T-cell (primary cell): ENCODE results near the gene TMPRSS6. TPM values are rescaled to one million over a fixed set of nuclear protein-coding genes. Genes with fewer than 3 reads are reported as not detected.

ENCODE experiments used
- ATAC-seq, 4 experiments: fragments of 200-7000 bp in 3 of 4; fragments of 150-1000 bp in 1 of 4; cut with Tn5 transposase; replicated peaks in 1 of 4; 1 replicate in 3 of 4; 2 replicates in 1 of 4; pipeline ENCODE4 v1.10.0; 2021; ENCODE audit warnings: moderate library complexity in 3 of 4, mild to moderate bottlenecking in 2 of 4, moderate number of reproducible peaks in 1 of 4
- CTCF ChIA-PET, 2 donors: fragments of 300-600 bp; sonication (Branson Sonifier 250); formaldehyde crosslinking; loops; one replicate each; lab custom pipeline; 2022; ENCODE audit warnings: antibody characterized with exemption in 2 of 2; lab: Charles Lee
- POLR2A ChIA-PET, 2 donors: fragments of 300-600 bp; sonication (Branson Sonifier 250); formaldehyde crosslinking; loops; one replicate each; lab custom pipeline; 2022; ENCODE audit warnings: antibody characterized with exemption in 2 of 2; lab: Charles Lee
- DNase-seq, 35 experiments: peaks; one replicate each; pipeline versions ENCODE4 v3.0.0 to v3.0.0-alpha.2; 2013 to 2023
- H3K27ac ChIP-seq: one replicate; pipeline ENCODE4 v1.5.1; 2013; ENCODE audit warnings: low read length
- H3K27me3 ChIP-seq, 2 experiments: replicated peaks in 1 of 2; 1 replicate in 1 of 2; 2 replicates in 1 of 2; pipeline versions ENCODE4 v1.6.1 to v1.7.0; 2013; ENCODE audit warnings: low read length in 1 of 2, mixed read lengths in 1 of 2; ENCODE audit not compliant: control insufficient read depth in 2 of 2, insufficient read depth in 2 of 2; ENCODE audit errors: extremely low read depth in 1 of 2
- H3K36me3 ChIP-seq, 2 donors: 1 replicate in 1 of 2; 2 replicates in 1 of 2; pipeline versions ENCODE4 v1.6.1 to v1.7.0; 2013; ENCODE audit warnings: low read length in 1 of 2; ENCODE audit not compliant: control insufficient read depth in 2 of 2, insufficient read depth in 1 of 2; ENCODE audit errors: extremely low read depth in 1 of 2
- H3K4me1 ChIP-seq, 2 experiments: 1 replicate in 1 of 2; 2 replicates in 1 of 2; pipeline versions ENCODE4 v1.6.1 to v1.7.0; 2013; ENCODE audit warnings: low read length in 2 of 2, mixed read lengths in 1 of 2; ENCODE audit not compliant: insufficient read depth in 2 of 2, control insufficient read depth in 1 of 2; ENCODE audit errors: extremely low read depth in 1 of 2
- H3K4me3 ChIP-seq, 2 donors: 1 replicate in 1 of 2; 2 replicates in 1 of 2; pipeline versions ENCODE4 v1.5.1 to v1.7.0; 2013; ENCODE audit warnings: mild to moderate bottlenecking in 2 of 2, low read length in 1 of 2, moderate library complexity in 1 of 2; ENCODE audit not compliant: control insufficient read depth in 1 of 2; ENCODE audit errors: extremely low read depth in 1 of 2
- H3K9me3 ChIP-seq: 2 replicates; pipeline ENCODE4 v1.7.0; 2013
- H3K27ac Mint-ChIP-seq, 2 donors: one replicate each; pipeline ENCODE4 v1.8.0; 2020 to 2021; ENCODE audit warnings: mild to moderate bottlenecking in 2 of 2, mixed read lengths in 2 of 2
- H3K27me3 Mint-ChIP-seq, 2 donors: one replicate each; pipeline ENCODE4 v1.8.0; 2021 to 2022; ENCODE audit warnings: mixed read lengths in 2 of 2
- H3K36me3 Mint-ChIP-seq: one replicate; pipeline ENCODE4 v1.8.0; 2021; ENCODE audit warnings: mixed read lengths
- H3K4me1 Mint-ChIP-seq, 3 donors: one replicate each; pipeline ENCODE4 v1.8.0; 2020 to 2022; ENCODE audit warnings: mixed read lengths in 3 of 3, mild to moderate bottlenecking in 1 of 3
- H3K4me3 Mint-ChIP-seq, 3 donors: one replicate each; pipeline ENCODE4 v1.8.0; 2020 to 2022; ENCODE audit warnings: mild to moderate bottlenecking in 3 of 3, mixed read lengths in 3 of 3, moderate library complexity in 3 of 3
- H3K9me3 Mint-ChIP-seq, 3 donors: one replicate each; pipeline ENCODE4 v1.8.0; 2020 to 2022; ENCODE audit warnings: mixed read lengths in 3 of 3
- WGBS: methylation state at CpG from one replicate; pipeline ENCODE4 v1.1.5; 2013; ENCODE audit warnings: missing lambda C conversion rate; ENCODE audit not compliant: insufficient coverage; 5-methylcytosine and 5-hydroxymethylcytosine counted together
- total RNA-seq, 35 experiments: library from RNA in 6 of 35; stranded (reverse) in 6 of 35; fragments of 120-200 nt in 1 of 35; gene quantifications; one replicate each; pipeline versions ENCODE4 v1.2.1 to v1.2.4 and lab custom pipeline; 2013 to 2026

Gene TMPRSS6
- total RNA-seq, 5 donors from 2014 or later (not counting 1 experiment from before 2014, with no cell fraction given): 0.40 to 1.3 (median 1.1) TPM

- H3K9me3 ChIP-seq: no peaks in the 10 kb centered on the region
- H3K36me3 ChIP-seq: peaks cover 12 to 60% of the 10 kb centered on the region in 2 donors
- peak overlapping the region; percentile 14 for H3K27ac ChIP-seq
- DNase-seq (no peak), ATAC-seq (no peak)
- WGBS: 86% methylated on average over 1 of the region's 10 CpGs
- ChIA-PET CTCF (no interaction called here), POLR2A (no interaction called here)
- H3K27me3 ChIP-seq: no peaks in the 10 kb centered on the region
- Mint-ChIP-seq H3K36me3 (peaks cover 32% of the 10 kb centered on the region), H3K27me3 (no peaks in the 10 kb centered on the region), H3K27ac (peak overlapping the region in 1 of 2 donors; percentile 32), H3K9me3 (no peaks in the 10 kb centered on the region), H3K4me3 (no peak overlapping the region), H3K4me1 (peaks cover 54 to 69% (median 54%) of the 10 kb centered on the region in 3 donors)
- H3K4me3 ChIP-seq: no peak overlapping the region
- H3K4me1 ChIP-seq: peaks cover 6 to 83% of the 10 kb centered on the region in 2 experiments
Measured at GRCh38 chr22:37144180-37144554, 34.7 kb upstream of the TMPRSS6 start.

DNA sequence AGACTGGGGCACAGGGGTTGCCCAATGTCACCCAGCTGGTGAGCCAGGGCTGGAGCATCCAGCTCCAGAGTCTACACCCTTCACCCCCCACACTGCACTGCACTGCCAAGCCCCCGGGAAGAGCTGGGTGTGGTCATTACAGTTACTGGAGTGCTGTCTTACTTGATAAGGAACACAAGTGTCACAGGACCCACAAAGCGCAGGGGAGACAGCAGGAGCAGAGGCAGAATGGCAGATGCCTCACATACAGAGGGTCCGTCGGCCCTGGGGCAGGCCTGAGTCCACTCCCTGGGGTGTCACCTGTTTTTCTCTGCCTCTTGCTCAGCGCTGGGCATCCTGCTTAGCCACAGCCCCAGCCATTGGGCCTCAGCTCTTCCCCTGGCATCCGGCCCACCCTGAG, 32.5 kb upstream of the TMPRSS6 start:
- Mint-ChIP-seq H3K27me3 (no peaks in the 10 kb centered on the region), H3K36me3 (peaks cover 51% of the 10 kb centered on the region), H3K27ac (no peak overlapping the region)

DNA sequence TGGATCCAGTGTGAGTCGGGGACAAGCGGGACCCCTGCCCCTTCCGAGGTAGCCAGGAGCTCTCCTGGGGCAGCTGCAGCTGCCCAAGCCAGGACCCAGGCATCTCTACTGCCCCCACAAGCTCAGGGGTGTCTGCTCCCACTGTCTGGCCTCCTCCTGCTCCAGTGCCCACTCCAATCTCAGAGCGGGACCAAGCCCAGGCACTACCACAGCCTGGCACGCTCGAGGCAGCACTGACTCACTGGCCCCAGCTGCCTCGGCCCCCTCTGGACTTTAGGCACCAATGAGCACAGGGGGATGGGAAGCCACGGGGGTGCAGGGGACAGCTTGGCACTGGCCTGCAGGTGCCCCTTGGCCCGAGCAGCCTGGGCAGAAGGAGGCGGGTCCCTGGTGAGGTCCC, 32.0 kb upstream of the TMPRSS6 start:
- no peak overlapping the region for H3K27ac Mint-ChIP-seq
- H3K4me3 ChIP-seq: no peak overlapping the region
- H3K27me3 Mint-ChIP-seq: no peaks in the 10 kb centered on the region
- peaks cover 1 to 68% of the 10 kb centered on the region in 2 experiments for H3K4me1 ChIP-seq
- 92% methylated on average over 10 of the region's 10 CpGs for WGBS
- H3K9me3 ChIP-seq: no peaks in the 10 kb centered on the region
- CTCF ChIA-PET: interaction anchor here in 1 of 2 donors (0.6 kb wide), 1 partner anchor 379 kb away, joined by 5 read pairs; no protein-coding TSS in a partner anchor
- no peak overlapping the region for H3K4me3 Mint-ChIP-seq
- POLR2A ChIA-PET: no interaction called here
- DNase-seq (no peak), ATAC-seq (no peak)
- H3K36me3 ChIP-seq: peaks cover 18 to 87% of the 10 kb centered on the region in 2 donors
- no peaks in the 10 kb centered on the region for H3K27me3 ChIP-seq
- H3K9me3 Mint-ChIP-seq: no peaks in the 10 kb centered on the region
- H3K36me3 Mint-ChIP-seq: peaks cover 53% of the 10 kb centered on the region
- H3K4me1 Mint-ChIP-seq: peaks cover 27 to 61% (median 40%) of the 10 kb centered on the region in 3 donors
- H3K27ac ChIP-seq: no peak overlapping the region

More for the DNA sequence above, 32.5 kb upstream of the TMPRSS6 start:
- H3K4me1 ChIP-seq: peaks cover 3 to 71% of the 10 kb centered on the region in 2 experiments
- no peaks in the 10 kb centered on the region for H3K9me3 ChIP-seq
- no peak for ATAC-seq
- H3K27ac ChIP-seq: no peak overlapping the region
- DNase-seq: no peak
- no peaks in the 10 kb centered on the region for H3K27me3 ChIP-seq
- Mint-ChIP-seq H3K4me1 (peaks cover 32 to 63% (median 45%) of the 10 kb centered on the region in 3 donors), H3K4me3 (no peak overlapping the region), H3K9me3 (no peaks in the 10 kb centered on the region)
- no peak overlapping the region for H3K4me3 ChIP-seq
- 89% methylated on average over 6 of the region's 6 CpGs for WGBS
- POLR2A ChIA-PET: no interaction called here
- peaks cover 13 to 82% of the 10 kb centered on the region in 2 donors for H3K36me3 ChIP-seq
- CTCF ChIA-PET: no interaction called here

- POLR2A ChIA-PET: interaction anchor here in 1 of 2 donors (0.5 kb wide), 1 partner anchor 123 kb away, joined by 4 read pairs; no protein-coding TSS in a partner anchor
- H3K9me3 Mint-ChIP-seq: no peaks in the 10 kb centered on the region
- no peak overlapping the region for H3K4me3 ChIP-seq
- no peaks in the 10 kb centered on the region for H3K9me3 ChIP-seq
- H3K27me3 ChIP-seq: no peaks in the 10 kb centered on the region
- H3K27ac ChIP-seq: no peak overlapping the region
- DNase-seq (no peak), ATAC-seq (no peak)
- peaks cover 18 to 93% of the 10 kb centered on the region in 2 donors for H3K36me3 ChIP-seq
- H3K27me3 Mint-ChIP-seq: no peaks in the 10 kb centered on the region
- WGBS: 81% methylated on average over 16 of the region's 16 CpGs
- H3K4me1 Mint-ChIP-seq: peaks cover 20 to 54% (median 33%) of the 10 kb centered on the region in 3 donors
- CTCF ChIA-PET: interaction anchor here in 1 of 2 donors (0.6 kb wide), 1 partner anchor 380 kb away, joined by 5 read pairs; no protein-coding TSS in a partner anchor
- peaks cover 0 to 65% of the 10 kb centered on the region in 2 experiments for H3K4me1 ChIP-seq
- H3K36me3 Mint-ChIP-seq: peaks cover 48% of the 10 kb centered on the region
- no peak overlapping the region for H3K4me3 Mint-ChIP-seq
- H3K27ac Mint-ChIP-seq: peak overlapping the region; percentile 27 to 58
Measured at GRCh38 chr22:37140686-37141323, 31.3 kb upstream of the TMPRSS6 start.

DNA sequence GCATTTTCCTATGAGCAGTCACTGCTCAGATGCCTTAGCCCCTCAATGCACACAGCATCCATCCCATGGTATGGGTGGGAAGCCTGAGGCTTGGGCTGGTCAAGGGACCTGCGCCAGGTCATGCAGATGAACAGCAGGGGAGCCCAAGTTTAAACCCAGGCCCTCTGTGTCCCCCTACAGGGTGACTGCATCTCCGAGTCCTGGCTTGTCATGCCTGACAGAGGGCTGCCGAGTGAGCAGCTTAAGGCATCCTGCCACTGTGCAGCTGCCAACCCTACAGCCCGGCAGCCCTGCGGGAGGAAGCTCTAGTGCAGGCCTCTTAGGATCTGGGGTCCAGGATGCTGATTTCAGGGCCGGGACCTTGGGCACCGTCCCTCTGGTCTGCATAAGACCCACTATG, 30.2 kb upstream of the TMPRSS6 start:
- CTCF ChIA-PET: no interaction called here
- H3K36me3 Mint-ChIP-seq: peaks cover 51% of the 10 kb centered on the region
- no peak for DNase-seq

GRCh38 chr22:37138849-37139561, 29.5 kb upstream of the TMPRSS6 start:
- H3K36me3 ChIP-seq: peaks cover 18 to 97% of the 10 kb centered on the region in 2 donors
- H3K27me3 Mint-ChIP-seq: no peaks in the 10 kb centered on the region
- H3K36me3 Mint-ChIP-seq: peaks cover 51% of the 10 kb centered on the region
- WGBS: 73% methylated on average over 15 of the region's 16 CpGs
- peak overlapping the region; percentile 72 to 87 for H3K27ac Mint-ChIP-seq
- no peak overlapping the region for H3K4me3 Mint-ChIP-seq
- H3K4me1 Mint-ChIP-seq: peaks cover 6 to 39% (median 20%) of the 10 kb centered on the region in 3 donors
- no peak for DNase-seq
- POLR2A ChIA-PET: no interaction called here
- peak overlapping the region; percentile 9 for H3K27ac ChIP-seq
- no peaks in the 10 kb centered on the region for H3K9me3 Mint-ChIP-seq
- H3K9me3 ChIP-seq: no peaks in the 10 kb centered on the region
- no peak overlapping the region for H3K4me3 ChIP-seq
- no peaks in the 10 kb centered on the region for H3K27me3 ChIP-seq
- no peak for ATAC-seq
- CTCF ChIA-PET: no interaction called here
- peaks cover 0 to 52% of the 10 kb centered on the region in 2 experiments for H3K4me1 ChIP-seq

More for the DNA sequence above, 30.2 kb upstream of the TMPRSS6 start:
- POLR2A ChIA-PET: no interaction called here
- Histone ChIP-seq H3K27ac (peak overlapping the region; percentile 9), H3K9me3 (no peaks in the 10 kb centered on the region), H3K36me3 (peaks cover 18 to 97% of the 10 kb centered on the region in 2 donors), H3K4me3 (no peak overlapping the region), H3K27me3 (no peaks in the 10 kb centered on the region), H3K4me1 (peaks cover 0 to 55% of the 10 kb centered on the region in 2 experiments)
- 95% methylated on average over 5 of the region's 7 CpGs for WGBS
- no peaks in the 10 kb centered on the region for H3K27me3 Mint-ChIP-seq
- peak overlapping the region in 1 of 2 donors; percentile 72 for H3K27ac Mint-ChIP-seq
- H3K9me3 Mint-ChIP-seq: no peaks in the 10 kb centered on the region
- peak in 1 of 4 experiments; percentile 20 for ATAC-seq
- no peak overlapping the region for H3K4me3 Mint-ChIP-seq
- peaks cover 10 to 43% (median 23%) of the 10 kb centered on the region in 3 donors for H3K4me1 Mint-ChIP-seq
